MCF 10A (cell line): ENCODE data around the gene HOXC12. TPM values are rescaled to one million over a fixed set of nuclear protein-coding genes. Genes with fewer than 3 reads are reported as not detected.

ENCODE experiments used
- BruUV-seq: library from RNA; stranded (reverse); fragments of 400-500 nt; replicated peaks from 2 replicates; lab custom pipeline; 2021; lab: Mats Ljungman, UMichigan
- CTCF ChIA-PET: fragments of 300-600 bp; sonication (Branson Sonifier 250); formaldehyde crosslinking; extraction: SDS; loops from one replicate; lab custom pipeline; 2021; ENCODE audit warnings: antibody characterized with exemption, inconsistent platforms; lab: Yijun Ruan, JAX
- POLR2A ChIA-PET: fragments of 300-600, 350-650 bp; sonication (Branson Sonifier 250); formaldehyde crosslinking; extraction: SDS; loops from one replicate; lab custom pipeline; 2020; ENCODE audit warnings: antibody characterized with exemption, inconsistent platforms; lab: Yijun Ruan, JAX
- DNase-seq: peaks from one replicate; pipeline ENCODE4 v3.0.0-alpha.2; 2018; ENCODE audit not compliant: unreplicated experiment
- H3K27ac Mint-ChIP-seq: one replicate; pipeline ENCODE4 v1.8.0; 2022; ENCODE audit warnings: mild to moderate bottlenecking, low read depth, mixed read lengths; ENCODE audit not compliant: unreplicated experiment
- H3K27me3 Mint-ChIP-seq: one replicate; pipeline ENCODE4 v1.8.0; 2022; ENCODE audit warnings: mixed read lengths; ENCODE audit not compliant: insufficient read depth, unreplicated experiment
- H3K36me3 Mint-ChIP-seq: one replicate; pipeline ENCODE4 v1.8.0; 2022; ENCODE audit warnings: mild to moderate bottlenecking, moderate library complexity, mixed read lengths; ENCODE audit not compliant: insufficient read depth, unreplicated experiment
- H3K4me1 Mint-ChIP-seq: one replicate; pipeline ENCODE4 v1.8.0; 2022; ENCODE audit warnings: mixed read lengths; ENCODE audit not compliant: insufficient read depth, unreplicated experiment
- H3K4me3 Mint-ChIP-seq: one replicate; pipeline ENCODE4 v1.8.0; 2022; ENCODE audit warnings: mild to moderate bottlenecking, moderate library complexity, mixed read lengths; ENCODE audit not compliant: unreplicated experiment
- H3K9me3 Mint-ChIP-seq: one replicate; pipeline ENCODE4 v1.8.0; 2022; ENCODE audit warnings: mixed read lengths; ENCODE audit not compliant: unreplicated experiment
- intact Hi-C: fragments of 100-400 bp; cut with micrococcal nuclease; formaldehyde crosslinking; loops from 2 replicates; pipeline ENCODE4 v1.14.1; 2022
- total RNA-seq: library from RNA; stranded (reverse); gene quantifications from 2 replicates; pipeline ENCODE4 v1.2.3, GENCODE V29; 2022
- TF ChIP-seq, protein P1 (sequence below): fragments of 200-600 bp; IDR thresholded peaks from one replicate; pipeline ENCODE4 v1.8.0; 2022; ENCODE audit warnings: antibody characterized with exemption, mild to moderate bottlenecking; ENCODE audit not compliant: unreplicated experiment

Gene HOXC12
- total RNA-seq, 1 experiment from 2014 or later: not detected

DNA sequence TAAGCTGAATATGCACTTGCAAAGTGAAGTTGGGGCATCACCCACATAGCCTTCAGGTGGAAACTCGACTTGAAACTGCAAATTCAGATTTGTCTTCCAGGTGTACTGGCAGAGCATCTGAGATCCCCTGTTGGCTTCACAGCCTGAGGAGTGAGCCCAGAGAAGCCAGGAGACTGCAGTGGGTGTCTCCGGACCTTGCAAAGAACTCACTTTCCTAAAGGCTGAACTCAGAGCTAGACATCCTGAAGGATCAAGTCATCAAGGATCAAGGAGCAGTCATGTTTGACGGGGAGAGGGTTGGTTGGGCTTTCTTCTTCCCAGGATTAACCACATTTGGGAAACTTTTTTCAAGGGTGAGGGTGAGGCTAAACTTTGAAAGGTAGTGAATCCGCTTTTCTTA is 25.2 kb upstream of the HOXC12 start:
- Mint-ChIP-seq H3K9me3 (no peaks in the 10 kb centered on the region), H3K27me3 (peaks cover 67% of the 10 kb centered on the region), H3K36me3 (no peaks in the 10 kb centered on the region), H3K4me3 (no peak overlapping the region), H3K27ac (no peak overlapping the region), H3K4me1 (peaks cover 3% of the 10 kb centered on the region)
- ChIA-PET CTCF (interaction anchor here (0.5 to 1.4 kb wide), 4 partner anchors 8 to 162 kb away, joined by 3 read pairs; no protein-coding TSS in a partner anchor), POLR2A (interaction anchor here (0.6 to 1.0 kb wide), 2 partner anchors 9 to 103 kb away, joined by 3 to 6 read pairs; partner anchors contain the start of gene HOXC13)
- intact Hi-C loops: no loop called here
- TF ChIP-seq, protein P1, sequence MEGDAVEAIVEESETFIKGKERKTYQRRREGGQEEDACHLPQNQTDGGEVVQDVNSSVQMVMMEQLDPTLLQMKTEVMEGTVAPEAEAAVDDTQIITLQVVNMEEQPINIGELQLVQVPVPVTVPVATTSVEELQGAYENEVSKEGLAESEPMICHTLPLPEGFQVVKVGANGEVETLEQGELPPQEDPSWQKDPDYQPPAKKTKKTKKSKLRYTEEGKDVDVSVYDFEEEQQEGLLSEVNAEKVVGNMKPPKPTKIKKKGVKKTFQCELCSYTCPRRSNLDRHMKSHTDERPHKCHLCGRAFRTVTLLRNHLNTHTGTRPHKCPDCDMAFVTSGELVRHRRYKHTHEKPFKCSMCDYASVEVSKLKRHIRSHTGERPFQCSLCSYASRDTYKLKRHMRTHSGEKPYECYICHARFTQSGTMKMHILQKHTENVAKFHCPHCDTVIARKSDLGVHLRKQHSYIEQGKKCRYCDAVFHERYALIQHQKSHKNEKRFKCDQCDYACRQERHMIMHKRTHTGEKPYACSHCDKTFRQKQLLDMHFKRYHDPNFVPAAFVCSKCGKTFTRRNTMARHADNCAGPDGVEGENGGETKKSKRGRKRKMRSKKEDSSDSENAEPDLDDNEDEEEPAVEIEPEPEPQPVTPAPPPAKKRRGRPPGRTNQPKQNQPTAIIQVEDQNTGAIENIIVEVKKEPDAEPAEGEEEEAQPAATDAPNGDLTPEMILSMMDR: no peak
- BruUV-seq: no TSS peak
- no peak for DNase-seq

DNA sequence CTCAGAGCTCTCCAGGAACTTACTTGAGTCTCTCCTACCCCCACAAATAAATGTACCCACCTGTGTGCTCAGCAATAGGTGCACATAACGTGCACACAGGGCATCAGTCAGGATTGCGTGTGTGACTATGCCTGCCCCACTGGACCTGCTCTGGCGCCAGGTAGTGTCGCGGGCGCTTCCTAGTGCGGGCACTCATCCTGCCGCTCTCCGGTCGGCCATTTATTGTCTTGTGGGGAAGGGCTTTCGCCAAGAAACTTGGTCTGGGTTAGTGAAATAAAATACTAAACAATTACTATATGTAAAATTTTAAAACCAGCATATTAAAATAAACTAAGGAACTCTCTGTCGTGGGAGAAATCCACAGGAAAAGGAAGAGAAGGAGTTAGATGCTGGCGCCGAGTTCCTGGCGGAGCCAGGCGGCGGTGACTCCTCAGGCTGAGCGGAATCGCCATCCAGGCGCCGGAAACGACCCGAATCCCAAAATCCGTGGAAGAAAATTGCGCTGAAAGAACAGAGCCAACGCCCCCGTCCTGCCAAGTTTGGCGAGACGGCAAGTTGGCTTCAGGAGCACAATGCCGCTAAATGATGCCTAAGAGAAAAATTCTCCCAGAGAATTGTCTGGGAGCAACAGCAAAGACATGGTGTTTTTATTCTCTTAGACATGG is 24.0 kb upstream of the HOXC12 start:
- Mint-ChIP-seq H3K4me3 (no peak overlapping the region), H3K27ac (no peak overlapping the region), H3K27me3 (peaks cover 67% of the 10 kb centered on the region), H3K36me3 (no peaks in the 10 kb centered on the region), H3K4me1 (no peaks in the 10 kb centered on the region), H3K9me3 (no peaks in the 10 kb centered on the region)
- TF ChIP-seq, protein P1: no peak
- ChIA-PET POLR2A (interaction anchor here (1.3 kb wide), 1 partner anchor 10 kb away, joined by 3 read pairs; no protein-coding TSS in a partner anchor), CTCF (interaction anchor here (1.3 to 1.4 kb wide), 2 partner anchors 124 to 161 kb away, joined by 3 read pairs; no protein-coding TSS in a partner anchor)
- intact Hi-C loops: no loop called here
- BruUV-seq: no TSS peak
- no peak for DNase-seq

DNA sequence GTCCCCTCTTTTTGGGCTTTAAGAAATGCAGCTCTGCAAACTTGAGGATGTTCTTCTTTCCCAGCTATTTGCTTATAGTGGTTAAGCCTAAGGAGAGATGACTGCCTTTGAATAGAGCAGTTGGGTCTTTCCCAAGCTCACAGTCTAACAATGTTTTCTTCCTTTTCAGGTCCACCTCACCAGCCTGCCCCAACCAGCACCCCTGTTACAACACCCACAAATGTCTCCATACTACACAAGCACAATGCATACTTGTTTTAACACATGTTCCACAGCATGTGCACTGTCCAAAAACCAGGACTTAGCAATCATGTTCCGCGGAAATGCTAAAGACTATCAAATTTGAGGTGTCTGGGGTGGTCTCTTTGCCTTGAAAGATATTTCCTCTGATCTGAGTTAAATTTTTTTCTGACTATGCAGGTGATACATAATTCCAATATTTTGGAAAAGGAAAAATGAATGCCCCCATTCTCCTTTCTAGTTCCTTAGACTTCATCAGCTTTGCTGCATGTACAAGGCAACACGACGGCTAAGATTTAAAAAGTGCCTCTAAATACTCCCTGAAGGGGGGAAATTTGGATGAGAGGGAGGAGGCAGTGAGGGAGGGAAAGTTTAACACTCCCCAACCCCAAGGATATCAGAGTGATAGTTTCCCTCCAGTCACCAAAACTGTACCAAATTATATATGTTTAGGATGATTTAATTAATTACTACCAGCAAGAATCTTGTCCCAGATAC is 22.7 kb upstream of the HOXC12 start:
- no peak for DNase-seq
- TF ChIP-seq, protein P1: no peak
- Mint-ChIP-seq H3K9me3 (no peaks in the 10 kb centered on the region), H3K36me3 (no peaks in the 10 kb centered on the region), H3K4me1 (no peaks in the 10 kb centered on the region), H3K27ac (no peak overlapping the region), H3K4me3 (no peak overlapping the region), H3K27me3 (peaks cover 62% of the 10 kb centered on the region)
- intact Hi-C loops: no loop called here
- POLR2A ChIA-PET: no interaction called here
- CTCF ChIA-PET: interaction anchor here (0.5 to 1.3 kb wide), 5 partner anchors 40 to 140 kb away, joined by 3 to 4 read pairs (median 3); no protein-coding TSS in a partner anchor
- BruUV-seq: no TSS peak

DNA sequence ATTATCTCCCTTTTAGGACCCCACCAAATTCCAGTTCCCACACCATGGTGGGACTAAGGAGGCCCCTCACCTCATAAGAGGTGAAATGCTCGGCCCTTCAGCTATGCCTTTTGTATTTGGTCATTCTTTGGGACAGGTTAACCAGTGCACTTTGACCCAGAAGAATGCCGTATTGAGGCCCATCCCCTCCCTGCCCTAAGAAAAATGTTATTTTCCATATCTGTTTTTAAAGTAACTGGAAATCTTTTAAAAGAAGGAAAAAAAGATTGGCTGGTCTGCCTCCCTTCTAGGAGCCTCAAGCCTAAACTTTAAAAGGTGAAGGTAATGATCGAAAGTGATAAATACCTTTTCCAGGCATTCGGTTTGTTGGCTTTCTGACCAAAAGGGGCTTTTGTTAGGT is 21.8 kb upstream of the HOXC12 start:
- TF ChIP-seq, protein P1: no peak
- no TSS peak for BruUV-seq
- Mint-ChIP-seq H3K27ac (no peak overlapping the region), H3K4me1 (peaks cover 1% of the 10 kb centered on the region), H3K9me3 (no peaks in the 10 kb centered on the region), H3K36me3 (no peaks in the 10 kb centered on the region), H3K27me3 (peaks cover 53% of the 10 kb centered on the region), H3K4me3 (no peak overlapping the region)
- no peak for DNase-seq
- intact Hi-C loops: no loop called here
- POLR2A ChIA-PET: no interaction called here
- CTCF ChIA-PET: interaction anchor here (0.6 to 1.0 kb wide), 2 partner anchors 55 to 100 kb away, joined by 3 to 4 read pairs; partner anchors contain the start of gene HOXC5
